HepG2 (cell line): ENCODE results near the gene BCAS3. TPM values are rescaled to one million over a fixed set of nuclear protein-coding genes. Genes with fewer than 3 reads are reported as not detected.
A peak's percentile ranks its signal among the peaks of the same experiment; 100 is the strongest.

Experiments
- E2F1 ChIP-seq: sonication (generic); formaldehyde crosslinking; IDR thresholded peaks from 2 replicates; pipeline ENCODE4 v1.5.0; 2020; ENCODE audit warnings: missing genetic modification reagents
- EEA1 ChIP-seq: sonication (generic); formaldehyde crosslinking; IDR thresholded peaks from 2 replicates; pipeline ENCODE4 v1.5.1; 2020; ENCODE audit warnings: mild to moderate bottlenecking, missing genetic modification reagents, borderline replicate concordance
- FOSL2 ChIP-seq: sonication (generic); formaldehyde crosslinking; IDR thresholded peaks from 2 replicates; pipeline ENCODE4 v1.4.0; 2020; ENCODE audit warnings: missing genetic modification reagents
- NR3C1 ChIP-seq: sonication (generic); formaldehyde crosslinking; IDR thresholded peaks from 2 replicates; pipeline ENCODE4 v1.4.0; 2020; ENCODE audit warnings: missing genetic modification reagents
- POLR2G ChIP-seq: fragments of 200-400 bp; formaldehyde crosslinking; IDR thresholded peaks from 2 replicates; pipeline ENCODE4 v1.6.1; 2018; ENCODE audit warnings: mild to moderate bottlenecking, low read depth, low read length, moderate library complexity
- RAD21 ChIP-seq: fragments of 450-650 bp; formaldehyde crosslinking; IDR thresholded peaks from 2 replicates; pipeline ENCODE4 v1.5.0; 2020; ENCODE audit warnings: mild to moderate bottlenecking
- TIGD3 ChIP-seq: sonication (generic); formaldehyde crosslinking; IDR thresholded peaks from 2 replicates; pipeline ENCODE4 v1.5.1; 2020; ENCODE audit warnings: mild to moderate bottlenecking, missing genetic modification reagents, borderline replicate concordance
- U2AF1 ChIP-seq: fragments of 200-400 bp; formaldehyde crosslinking; optimal IDR thresholded peaks from 2 replicates; pipeline ENCODE3; 2017; ENCODE audit warnings: mild to moderate bottlenecking, low read depth, low read length
- ZEB1 ChIP-seq: IDR thresholded peaks from 2 replicates; pipeline ENCODE4 v1.6.1; 2012; ENCODE audit warnings: mild to moderate bottlenecking, low read depth, inconsistent platforms; ENCODE audit not compliant: insufficient replicate concordance
- ZIK1 ChIP-seq: sonication (generic); formaldehyde crosslinking; IDR thresholded peaks from 2 replicates; pipeline ENCODE4 v1.5.0; 2020; ENCODE audit warnings: mild to moderate bottlenecking, low read depth, missing genetic modification reagents, borderline replicate concordance
- ZMYM2 ChIP-seq: sonication (generic); formaldehyde crosslinking; IDR thresholded peaks from 2 replicates; pipeline ENCODE4 v1.8.0; 2022; ENCODE audit warnings: mild to moderate bottlenecking, missing genetic modification reagents
- ZNF256 ChIP-seq: sonication (generic); formaldehyde crosslinking; conservative IDR thresholded peaks from 2 replicates; pipeline ENCODE4 v1.4.0; 2020; ENCODE audit warnings: missing genetic modification reagents
- ZNF317 ChIP-seq: sonication (generic); formaldehyde crosslinking; IDR thresholded peaks from 2 replicates; pipeline ENCODE4 v1.5.0; 2020; ENCODE audit warnings: mild to moderate bottlenecking, missing genetic modification reagents
- ZNF441 ChIP-seq: sonication (generic); formaldehyde crosslinking; IDR thresholded peaks from 2 replicates; pipeline ENCODE4 v1.7.0; 2021; ENCODE audit warnings: missing genetic modification reagents, borderline replicate concordance
- ZNF501 ChIP-seq: sonication (generic); formaldehyde crosslinking; IDR thresholded peaks from 2 replicates; pipeline ENCODE4 v1.5.1; 2020; ENCODE audit warnings: mild to moderate bottlenecking, moderate library complexity, missing genetic modification reagents
- ZNF816 ChIP-seq: sonication (generic); formaldehyde crosslinking; IDR thresholded peaks from 2 replicates; pipeline ENCODE4 v1.8.0; 2022; ENCODE audit warnings: missing genetic modification reagents, mild to moderate bottlenecking, borderline replicate concordance
- ZNF879 ChIP-seq: sonication (generic); formaldehyde crosslinking; IDR thresholded peaks from 2 replicates; pipeline ENCODE4 v1.8.1; 2023; ENCODE audit warnings: missing genetic modification reagents
- ZSCAN31 ChIP-seq: sonication (generic); formaldehyde crosslinking; IDR thresholded peaks from 2 replicates; pipeline ENCODE4 v1.5.0; 2020; ENCODE audit warnings: low read depth, mild to moderate bottlenecking, missing genetic modification reagents
- polyA plus RNA-seq, 8 experiments: library from polyadenylated mRNA; depleted of rRNA in 3 of 8; stranded (reverse) in 7 of 8; unstranded in 1 of 8; fragments of >200 nt; fragmentation: Illumina TruSeq in 4 of 8; extraction: Trizol in 4 of 8; gene quantifications; 2 replicates each; pipeline versions ENCODE4 v1.2.1 to v1.2.3, GENCODE V29; 2011 to 2016; ENCODE audit warnings: low read depth in 4 of 8, missing spikeins in 1 of 8, mixed read lengths in 1 of 8; ENCODE audit not compliant: insufficient read depth in 1 of 8
- total RNA-seq, 5 experiments: library from RNA; depleted of rRNA; stranded (reverse); fragments of >200 nt; fragmentation: Illumina TruSeq; extraction: Trizol; gene quantifications; 2 replicates each; pipeline ENCODE4 v1.2.3, GENCODE V29; 2016; ENCODE audit warnings: low read depth in 1 of 5
- TF ChIP-seq, protein P1 (sequence below): sonication (generic); formaldehyde crosslinking; IDR thresholded peaks from 2 replicates; pipeline ENCODE4 v1.4.0; 2020; ENCODE audit warnings: missing genetic modification reagents
- TF ChIP-seq, protein P2 (sequence below): sonication (generic); formaldehyde crosslinking; IDR thresholded peaks from 2 replicates; pipeline ENCODE4 v1.4.0; 2020; ENCODE audit warnings: missing genetic modification reagents

The BCAS3 gene
- total and polyA plus RNA-seq, 2 of the 13 experiments (the other 11 are each of a cell fraction or from before 2014, with no cell fraction given) = 10.7 to 11.2 TPM

DNA sequence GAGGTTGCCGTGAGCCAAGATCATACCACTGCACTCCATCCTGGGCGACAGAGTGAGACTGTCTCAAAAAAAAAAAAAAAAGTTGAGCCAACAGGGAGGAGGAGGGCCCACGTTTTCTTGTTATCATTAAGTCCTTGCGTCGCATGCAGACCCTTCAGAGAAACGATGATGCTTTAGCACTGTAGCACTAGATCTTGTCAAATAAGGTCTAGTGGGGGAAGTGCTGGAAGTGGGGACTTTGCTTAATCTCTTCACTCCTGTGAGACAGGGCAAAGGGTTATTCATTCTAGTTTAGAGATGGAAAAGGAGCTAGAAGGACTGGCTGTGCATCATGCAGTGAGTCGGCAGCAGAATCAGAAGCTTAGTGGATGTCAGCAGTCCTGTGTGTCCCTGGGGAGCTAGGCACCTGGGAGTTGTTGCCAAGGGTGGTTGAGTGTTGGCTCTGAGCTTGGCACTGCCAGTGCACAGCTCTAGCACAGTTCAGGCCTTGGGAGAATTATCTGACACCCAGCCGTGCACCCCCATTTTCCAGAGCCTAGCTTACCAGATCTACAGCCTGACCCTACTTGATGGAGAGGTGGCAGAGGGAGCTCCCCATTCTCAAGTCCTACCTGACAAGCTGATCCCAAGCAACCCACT is 688.5 kb downstream of the BCAS3 start (continued):
- TF ChIP-seq E2F1 (CRISPR knock-in tag) (no peak), ZNF256 (no peak), ZNF317 (CRISPR knock-in tag) (no peak), ZNF879 (CRISPR knock-in tag) (no peak), U2AF1 (peak; percentile 14), ZMYM2 (CRISPR knock-in tag) (no peak), NR3C1 (CRISPR knock-in tag) (no peak), TIGD3 (CRISPR knock-in tag) (0 out of 2 replicates have a peak, but pooled peaks have one; percentile 54), ZIK1 (CRISPR knock-in tag) (no peak), EEA1 (CRISPR knock-in tag) (no peak), RAD21 (CRISPR knock-in tag) (no peak), ZSCAN31 (CRISPR knock-in tag) (peak; percentile 73; the same call in 1 of the 2 replicates), ZNF501 (CRISPR knock-in tag) (peak; percentile 0; the same call in 1 of the 2 replicates), POLR2G (no peak; the same call in 1 of the 2 replicates), ZEB1 (no peak), ZNF816 (CRISPR knock-in tag) (peak; percentile 55; the same call in 1 of the 2 replicates), FOSL2 (CRISPR knock-in tag) (no peak), ZNF441 (CRISPR knock-in tag) (no peak)
- TF ChIP-seq, protein P1, sequence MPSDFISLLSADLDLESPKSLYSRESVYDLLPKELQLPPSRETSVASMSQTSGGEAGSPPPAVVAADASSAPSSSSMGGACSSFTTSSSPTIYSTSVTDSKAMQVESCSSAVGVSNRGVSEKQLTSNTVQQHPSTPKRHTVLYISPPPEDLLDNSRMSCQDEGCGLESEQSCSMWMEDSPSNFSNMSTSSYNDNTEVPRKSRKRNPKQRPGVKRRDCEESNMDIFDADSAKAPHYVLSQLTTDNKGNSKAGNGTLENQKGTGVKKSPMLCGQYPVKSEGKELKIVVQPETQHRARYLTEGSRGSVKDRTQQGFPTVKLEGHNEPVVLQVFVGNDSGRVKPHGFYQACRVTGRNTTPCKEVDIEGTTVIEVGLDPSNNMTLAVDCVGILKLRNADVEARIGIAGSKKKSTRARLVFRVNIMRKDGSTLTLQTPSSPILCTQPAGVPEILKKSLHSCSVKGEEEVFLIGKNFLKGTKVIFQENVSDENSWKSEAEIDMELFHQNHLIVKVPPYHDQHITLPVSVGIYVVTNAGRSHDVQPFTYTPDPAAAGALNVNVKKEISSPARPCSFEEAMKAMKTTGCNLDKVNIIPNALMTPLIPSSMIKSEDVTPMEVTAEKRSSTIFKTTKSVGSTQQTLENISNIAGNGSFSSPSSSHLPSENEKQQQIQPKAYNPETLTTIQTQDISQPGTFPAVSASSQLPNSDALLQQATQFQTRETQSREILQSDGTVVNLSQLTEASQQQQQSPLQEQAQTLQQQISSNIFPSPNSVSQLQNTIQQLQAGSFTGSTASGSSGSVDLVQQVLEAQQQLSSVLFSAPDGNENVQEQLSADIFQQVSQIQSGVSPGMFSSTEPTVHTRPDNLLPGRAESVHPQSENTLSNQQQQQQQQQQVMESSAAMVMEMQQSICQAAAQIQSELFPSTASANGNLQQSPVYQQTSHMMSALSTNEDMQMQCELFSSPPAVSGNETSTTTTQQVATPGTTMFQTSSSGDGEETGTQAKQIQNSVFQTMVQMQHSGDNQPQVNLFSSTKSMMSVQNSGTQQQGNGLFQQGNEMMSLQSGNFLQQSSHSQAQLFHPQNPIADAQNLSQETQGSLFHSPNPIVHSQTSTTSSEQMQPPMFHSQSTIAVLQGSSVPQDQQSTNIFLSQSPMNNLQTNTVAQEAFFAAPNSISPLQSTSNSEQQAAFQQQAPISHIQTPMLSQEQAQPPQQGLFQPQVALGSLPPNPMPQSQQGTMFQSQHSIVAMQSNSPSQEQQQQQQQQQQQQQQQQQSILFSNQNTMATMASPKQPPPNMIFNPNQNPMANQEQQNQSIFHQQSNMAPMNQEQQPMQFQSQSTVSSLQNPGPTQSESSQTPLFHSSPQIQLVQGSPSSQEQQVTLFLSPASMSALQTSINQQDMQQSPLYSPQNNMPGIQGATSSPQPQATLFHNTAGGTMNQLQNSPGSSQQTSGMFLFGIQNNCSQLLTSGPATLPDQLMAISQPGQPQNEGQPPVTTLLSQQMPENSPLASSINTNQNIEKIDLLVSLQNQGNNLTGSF (CRISPR knock-in tag) = no peak
- TF ChIP-seq, protein P2, sequence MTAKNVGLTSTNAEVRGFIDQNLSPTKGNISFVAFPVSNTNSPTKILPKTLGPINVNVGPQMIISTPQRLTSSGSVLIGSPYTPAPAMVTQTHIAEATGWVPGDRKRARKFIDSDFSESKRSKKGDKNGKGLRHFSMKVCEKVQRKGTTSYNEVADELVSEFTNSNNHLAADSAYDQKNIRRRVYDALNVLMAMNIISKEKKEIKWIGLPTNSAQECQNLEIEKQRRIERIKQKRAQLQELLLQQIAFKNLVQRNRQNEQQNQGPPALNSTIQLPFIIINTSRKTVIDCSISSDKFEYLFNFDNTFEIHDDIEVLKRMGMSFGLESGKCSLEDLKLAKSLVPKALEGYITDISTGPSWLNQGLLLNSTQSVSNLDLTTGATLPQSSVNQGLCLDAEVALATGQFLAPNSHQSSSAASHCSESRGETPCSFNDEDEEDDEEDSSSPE (CRISPR knock-in tag) = no peak
